ENCODE results near the gene ACBD4. TPM values are rescaled to one million over a fixed set of nuclear protein-coding genes. Genes with fewer than 3 reads are reported as not detected.

Gene ACBD4
- total RNA-seq, 1 experiment from 2014 or later, result 9.7 TPM

GRCh38 chr17:45160447-45161287 lies 25.2 kb downstream of the ACBD4 start:
- Histone ChIP-seq H3K23ac (ENCODE audit: insufficient read length, low read depth, low read length) (no peak overlapping the region), H2BK5ac (ENCODE audit: insufficient read length, low read length) (peak overlapping the region; percentile 94), H3K27ac (ENCODE audit: insufficient read length, low read depth, low read length) (peak overlapping the region; percentile 73), H2BK20ac (ENCODE audit: low read depth, low read length, poor library complexity, severe bottlenecking) (no peak overlapping the region), H2AK5ac (ENCODE audit: insufficient read length, low read length) (no peak overlapping the region), H2AFZ (ENCODE audit: low read length) (no peak overlapping the region), H4K8ac (replicated peaks; ENCODE audit: insufficient read length, low read depth, low read length) (no peak overlapping the region), H2BK120ac (ENCODE audit: low read depth, low read length, poor library complexity, severe bottlenecking) (peak overlapping the region; percentile 99), H3K18ac (ENCODE audit: insufficient read length, low read depth, low read length) (peak overlapping the region; percentile 100), H2BK15ac (ENCODE audit: low read depth, low read length) (0 out of 2 replicates have a peak overlapping the region, but pooled peaks have one; percentile 29), H3K79me1 (ENCODE audit: insufficient read depth, low read depth, low read length, poor library complexity, severe bottlenecking) (no peaks in the 10 kb centered on the region), H3K27me3 (ENCODE audit: insufficient read depth, low read length) (no peaks in the 10 kb centered on the region), H4K91ac (ENCODE audit: insufficient read length, low read depth, low read length) (peak overlapping the region; percentile 100), H3K9me3 (ENCODE audit: control insufficient read depth, low read depth, low read length) (no peaks in the 10 kb centered on the region), H3K14ac (ENCODE audit: insufficient read depth, low read length) (peak overlapping the region; percentile 100), H3K4ac (ENCODE audit: low read depth, low read length) (peak overlapping the region; percentile 96; the same call in 1 of the 2 replicates), H3K56ac (ENCODE audit: insufficient read length, low read depth, low read length) (peak overlapping the region; percentile 87), H3K79me2 (ENCODE audit: insufficient read depth, low read length) (no peaks in the 10 kb centered on the region), H3K23me2 (ENCODE audit: insufficient read length, low read depth, low read length, poor library complexity, severe bottlenecking) (peaks cover 6% of the 10 kb centered on the region), H3K9ac (ENCODE audit: extremely low read depth, insufficient read length, low read length) (peak overlapping the region; percentile 99), H4K5ac (ENCODE audit: insufficient read length, low read depth, low read length) (peak overlapping the region; percentile 97), H4K20me1 (ENCODE audit: control insufficient read depth, insufficient read depth, insufficient read length) (no peaks in the 10 kb centered on the region), H2BK12ac (ENCODE audit: insufficient read length, low read depth, low read length) (peak overlapping the region; percentile 82), H3T11ph (ENCODE audit: low read length) (peak overlapping the region; percentile 97), H3K4me2 (ENCODE audit: insufficient read depth, insufficient read length, low read length) (peak overlapping the region; percentile 97), H3K4me1 (ENCODE audit: insufficient read depth, low read length) (0 out of 2 replicates have a peak, but pooled peaks cover 2% of the 10 kb centered on the region)
- Mint-ChIP-seq H3K36me3 (ENCODE audit: insufficient read depth in 1 of 3, low read depth in 3 of 3) (peaks cover 2 to 22% (median 9%) of the 10 kb centered on the region in 3 experiments; a peak in 6 of 7 replicates), H3K4me3 (peak overlapping the region; percentile 92 to 98), H3K9me3 (no peaks in the 10 kb centered on the region), H3K4me1 (peaks cover 21 to 24% of the 10 kb centered on the region in 2 experiments), H3K27me3 (ENCODE audit: low read depth) (no peaks in the 10 kb centered on the region), H3K27ac (peak overlapping the region; percentile 95 to 98 (median 98))
- DNase-seq, result peak; percentile 95
- TF ChIP-seq, protein P1, sequence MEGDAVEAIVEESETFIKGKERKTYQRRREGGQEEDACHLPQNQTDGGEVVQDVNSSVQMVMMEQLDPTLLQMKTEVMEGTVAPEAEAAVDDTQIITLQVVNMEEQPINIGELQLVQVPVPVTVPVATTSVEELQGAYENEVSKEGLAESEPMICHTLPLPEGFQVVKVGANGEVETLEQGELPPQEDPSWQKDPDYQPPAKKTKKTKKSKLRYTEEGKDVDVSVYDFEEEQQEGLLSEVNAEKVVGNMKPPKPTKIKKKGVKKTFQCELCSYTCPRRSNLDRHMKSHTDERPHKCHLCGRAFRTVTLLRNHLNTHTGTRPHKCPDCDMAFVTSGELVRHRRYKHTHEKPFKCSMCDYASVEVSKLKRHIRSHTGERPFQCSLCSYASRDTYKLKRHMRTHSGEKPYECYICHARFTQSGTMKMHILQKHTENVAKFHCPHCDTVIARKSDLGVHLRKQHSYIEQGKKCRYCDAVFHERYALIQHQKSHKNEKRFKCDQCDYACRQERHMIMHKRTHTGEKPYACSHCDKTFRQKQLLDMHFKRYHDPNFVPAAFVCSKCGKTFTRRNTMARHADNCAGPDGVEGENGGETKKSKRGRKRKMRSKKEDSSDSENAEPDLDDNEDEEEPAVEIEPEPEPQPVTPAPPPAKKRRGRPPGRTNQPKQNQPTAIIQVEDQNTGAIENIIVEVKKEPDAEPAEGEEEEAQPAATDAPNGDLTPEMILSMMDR (conservative IDR thresholded peaks at IDR 0.05), result peak; percentile 57
- no CpG with 5 or more reads among the region's 48 CpGs for WGBS (ENCODE audit: extremely low coverage, insufficient read length, low lambda C conversion rate)

Data from H9 (cell line).